ENCODE measurements around the gene TCOF1.

DNA sequence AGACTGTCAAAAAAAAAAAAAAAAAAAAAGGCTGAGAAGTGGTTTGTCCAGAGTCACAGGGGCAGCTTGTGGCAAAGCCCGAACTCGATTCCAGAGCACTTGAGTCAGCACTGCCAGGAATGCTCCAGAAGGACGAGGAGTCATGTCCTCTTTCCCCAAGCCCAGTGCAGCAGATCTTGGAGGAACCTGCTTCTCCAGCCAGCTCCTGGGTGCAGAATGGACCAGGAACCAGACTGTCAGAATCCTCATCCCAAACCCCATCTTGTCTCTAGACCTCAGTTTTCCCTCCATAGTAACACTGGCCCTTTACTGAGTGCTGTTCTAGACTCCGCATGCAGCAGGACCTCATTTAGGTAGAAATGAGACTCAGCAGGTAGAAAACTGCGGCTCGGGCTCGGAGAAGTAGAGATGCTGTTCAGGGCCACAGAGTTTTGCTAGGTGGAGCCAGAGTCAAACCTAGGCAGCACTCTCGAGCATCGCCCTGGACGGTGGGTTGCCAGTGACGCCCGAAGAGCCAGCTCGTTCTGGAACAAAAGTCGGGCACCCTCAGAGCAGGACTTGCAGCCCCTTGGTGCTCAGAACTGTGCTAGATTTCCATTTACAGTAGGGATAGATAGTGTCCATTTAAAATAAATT, 39.8 kb downstream of the TCOF1 start:
- TF ChIP-seq EZH2 (IDR thresholded peaks at IDR 0.05; ENCODE audit: borderline replicate concordance, low read depth, low read length, severe bottlenecking) (no peak), CTCF (IDR thresholded peaks at IDR 0.05; ENCODE audit: borderline replicate concordance, extremely low read depth, low read length, poor library complexity, severe bottlenecking) (no peak)

All from DND-41 (cell line).